DND-41 (cell line): ENCODE results near the gene TMEM248.
"Not testable (repeated sequence)": the region's sequence is repeated elsewhere in the genome, so short reads cannot be mapped to it uniquely, and the experiment has no call there.

Experiments used
- ATAC-seq: fragments of 200-7000 bp; cut with Tn5 transposase; 3 replicates; pipeline ENCODE4 v1.9.1; 2021; ENCODE audit warnings: low read depth; ENCODE audit not compliant: insufficient read depth
- DNase-seq: peaks from one replicate; pipeline ENCODE4 v3.0.0-alpha.2; 2020
- H2AFZ ChIP-seq: 2 replicates; pipeline ENCODE4 v1.6.0; 2012; ENCODE audit warnings: low read depth, low read length
- H3K27ac ChIP-seq: 2 replicates; pipeline ENCODE4 v1.5.1; 2012; ENCODE audit warnings: low read length, inconsistent platforms
- H3K27me3 ChIP-seq: fragments of 200-600 bp; sonication (generic); 2 replicates; pipeline ENCODE4 v1.6.0; 2012; ENCODE audit warnings: low read length, mild to moderate bottlenecking, inconsistent platforms; ENCODE audit not compliant: insufficient read depth, poor library complexity
- H3K36me3 ChIP-seq: 2 replicates; pipeline ENCODE4 v1.5.1; 2012; ENCODE audit warnings: low read length, inconsistent platforms; ENCODE audit not compliant: insufficient read depth
- H3K4me1 ChIP-seq: 2 replicates; pipeline ENCODE4 v1.5.1; 2012; ENCODE audit warnings: mild to moderate bottlenecking, low read length; ENCODE audit not compliant: insufficient read depth
- H3K4me2 ChIP-seq: 2 replicates; pipeline ENCODE4 v1.6.0; 2012; ENCODE audit warnings: mild to moderate bottlenecking, moderate library complexity, low read length, inconsistent platforms; ENCODE audit not compliant: insufficient read depth
- H3K4me3 ChIP-seq, 2 experiments: fragments of 200-600 bp in 1 of 2; shearing (Covaris generic) in 1 of 2; 2 replicates each; pipeline ENCODE4 v1.5.1; 2012 to 2016; ENCODE audit warnings: inconsistent platforms in 2 of 2, low read length in 2 of 2, mild to moderate bottlenecking in 2 of 2, low read depth in 1 of 2, moderate library complexity in 1 of 2
- H3K79me2 ChIP-seq: 2 replicates; pipeline ENCODE4 v1.6.0; 2012; ENCODE audit warnings: low read length, inconsistent platforms; ENCODE audit not compliant: insufficient read depth
- H3K9ac ChIP-seq: 2 replicates; pipeline ENCODE4 v1.6.0; 2012; ENCODE audit warnings: low read depth, mild to moderate bottlenecking, inconsistent platforms, low read length, moderate library complexity
- H3K9me3 ChIP-seq: 2 replicates; pipeline ENCODE4 v1.5.1; 2012; ENCODE audit warnings: low read length, moderate library complexity, mild to moderate bottlenecking, inconsistent platforms; ENCODE audit not compliant: insufficient read depth, severe bottlenecking
- H4K20me1 ChIP-seq: 2 replicates; pipeline ENCODE4 v1.6.0; 2012; ENCODE audit warnings: low read length; ENCODE audit not compliant: insufficient read depth
- CTCF ChIP-seq: IDR thresholded peaks from 2 replicates; pipeline ENCODE4 v1.5.1; 2012; ENCODE audit warnings: borderline replicate concordance, low read length, moderate library complexity, mild to moderate bottlenecking; ENCODE audit not compliant: poor library complexity, severe bottlenecking; ENCODE audit errors: extremely low read depth

TMEM248 gene

GRCh38 chr7:66994691-66995049 is 73.6 kb downstream of the TMEM248 start:
- DNase-seq (peak; percentile 60), ATAC-seq (peak; percentile 48)
- not testable (repeated sequence) for H3K9me3 ChIP-seq, H4K20me1 ChIP-seq, H3K27me3 ChIP-seq
- Histone ChIP-seq H3K4me3 (peak overlapping the region; percentile 39 to 76; a peak in 3 of 4 replicates), H3K79me2 (peaks cover 34% of the 10 kb centered on the region), H3K36me3 (peaks cover 27% of the 10 kb centered on the region), H3K4me1 (peaks cover 22% of the 10 kb centered on the region), H3K4me2 (peak overlapping the region; percentile 66), H2AFZ (peak overlapping the region; percentile 82), H3K27ac (peak overlapping the region; percentile 74), H3K9ac (peak overlapping the region; percentile 63)
- peak; percentile 59 for TF ChIP-seq CTCF

- Histone ChIP-seq H3K4me2 (peak within 1 kb of the TSS; percentile 66), H3K4me1 (peaks cover 22% of the 10 kb centered on the region), H3K9ac (peak within 1 kb of the TSS; percentile 76), H2AFZ (peak within 1 kb of the TSS; percentile 88), H3K36me3 (peaks cover 25% of the 10 kb centered on the region), H3K4me3 (peak within 1 kb of the TSS; percentile 47 to 76; a peak in 3 of 4 replicates), H3K27ac (peak within 1 kb of the TSS; percentile 88), H3K79me2 (peaks cover 34% of the 10 kb centered on the region)
- ATAC-seq (peak; percentile 60), DNase-seq (peak; percentile 97)
- TF ChIP-seq CTCF = peak; percentile 15
- not testable (repeated sequence) for H3K27me3 ChIP-seq, H4K20me1 ChIP-seq, H3K9me3 ChIP-seq
These were observed 74.2 kb downstream of the TMEM248 start, which contains the start of gene SBDS for GRCh38 chr7:66995050-66995776. Gene SBDS (minus strand): TSS chr7:66995586. CDS start chr7:66995417, 169 bp downstream.

- peaks cover 34% of the 10 kb centered on the region for H3K79me2 ChIP-seq
- not testable (repeated sequence) for H3K9me3 ChIP-seq, H3K27me3 ChIP-seq, H4K20me1 ChIP-seq
- H3K27ac ChIP-seq = peak within 1 kb of the TSS; percentile 88
- ATAC-seq (peak; percentile 94), DNase-seq (peak; percentile 99)
- H3K9ac ChIP-seq = peak within 1 kb of the TSS; percentile 76
- H3K4me2 ChIP-seq = peak within 1 kb of the TSS; percentile 66
- peaks cover 22% of the 10 kb centered on the region for H3K4me1 ChIP-seq
- peaks cover 22% of the 10 kb centered on the region for H3K36me3 ChIP-seq
- H3K4me3 ChIP-seq = peak within 1 kb of the TSS; percentile 47 to 67; a peak in 3 of 4 replicates
- peak within 1 kb of the TSS; percentile 88 for H2AFZ ChIP-seq
These were observed 75.6 kb downstream of the TMEM248 start, which contains the start of gene TYW1 for GRCh38 chr7:66996444-66997191. Gene TYW1 (plus strand): TSS chr7:66996833. CDS start chr7:66996979, 146 bp downstream.

- not testable (repeated sequence) for H3K9ac ChIP-seq, H3K4me2 ChIP-seq, H3K4me3 ChIP-seq, H3K27ac ChIP-seq, H3K27me3 ChIP-seq, H3K9me3 ChIP-seq, ATAC-seq, H2AFZ ChIP-seq, H3K4me1 ChIP-seq, H4K20me1 ChIP-seq
- Histone ChIP-seq H3K36me3 (peaks cover 12% of the 10 kb centered on the region), H3K79me2 (peaks cover 25% of the 10 kb centered on the region)
- TF ChIP-seq CTCF = peak; percentile 45
- DNase-seq = peak; percentile 8
These were observed 79.7 kb downstream of the TMEM248 start for GRCh38 chr7:67000601-67001258.

- not testable (repeated sequence) for H3K4me3 ChIP-seq, H3K27me3 ChIP-seq, H3K9ac ChIP-seq, H3K4me1 ChIP-seq, H4K20me1 ChIP-seq, H3K9me3 ChIP-seq, DNase-seq, ATAC-seq, H3K79me2 ChIP-seq, H2AFZ ChIP-seq, H3K4me2 ChIP-seq, H3K27ac ChIP-seq
- peaks cover 35% of the 10 kb centered on the region for H3K36me3 ChIP-seq
These were observed 83.1 kb downstream of the TMEM248 start for GRCh38 chr7:67004145-67004544.
